HepG2 (cell line): ENCODE results near the gene CDH2. TPM values are rescaled to one million over a fixed set of nuclear protein-coding genes. Genes with fewer than 3 reads are reported as not detected.

Experiments
- ATF4 ChIP-seq, 2 experiments: fragments of 450-650 bp in 1 of 2; sonication (generic) in 1 of 2; formaldehyde crosslinking; IDR thresholded peaks; 2 replicates each; pipeline versions ENCODE4 v1.5.0 to v1.8.0; 2020 to 2022; ENCODE audit warnings: mild to moderate bottlenecking in 1 of 2, missing genetic modification reagents in 1 of 2
- BCL6 ChIP-seq: IDR thresholded peaks from 2 replicates; pipeline ENCODE4 v1.6.1; 2016; ENCODE audit warnings: missing genetic modification reagents, missing compliant biosample characterization
- FOXP1 ChIP-seq, 2 experiments: fragments of 450-650 bp in 1 of 2; IDR thresholded peaks; 2 replicates each; pipeline ENCODE4 v1.6.1; 2017 to 2018; ENCODE audit warnings: antibody characterized with exemption in 1 of 2
- NFIC ChIP-seq: IDR thresholded peaks from 2 replicates; pipeline ENCODE4 v1.6.1; 2012; ENCODE audit warnings: mild to moderate bottlenecking, low read length, inconsistent platforms
- RERE ChIP-seq: IDR thresholded peaks from 2 replicates; pipeline ENCODE4 v1.6.1; 2016; ENCODE audit warnings: low read depth, missing genetic modification reagents, missing compliant biosample characterization
- SOX6 ChIP-seq, 2 experiments: fragments of 450-650 bp in 1 of 2; sonication (generic) in 1 of 2; formaldehyde crosslinking in 1 of 2; IDR thresholded peaks; 2 replicates each; pipeline versions ENCODE4 v1.4.0 to v1.6.1; 2017 to 2020; ENCODE audit warnings: antibody characterized with exemption in 1 of 2, mild to moderate bottlenecking in 1 of 2, missing genetic modification reagents in 1 of 2
- TBX2 ChIP-seq: sonication (generic); formaldehyde crosslinking; IDR thresholded peaks from 2 replicates; pipeline ENCODE4 v1.5.0; 2020; ENCODE audit warnings: missing genetic modification reagents, mild to moderate bottlenecking, borderline replicate concordance
- TCF7 ChIP-seq: sonication (generic); IDR thresholded peaks from 2 replicates; pipeline ENCODE4 v1.6.1; 2016; ENCODE audit warnings: antibody characterized with exemption, low read depth
- ZBTB37 ChIP-seq: sonication (generic); formaldehyde crosslinking; IDR thresholded peaks from 2 replicates; pipeline ENCODE4 v1.4.0; 2020; ENCODE audit warnings: mild to moderate bottlenecking, missing genetic modification reagents
- ZFP36 ChIP-seq: fragments of 150-350 bp; IDR thresholded peaks from 2 replicates; pipeline ENCODE4 v1.6.1; 2018; ENCODE audit warnings: borderline replicate concordance, low read length, low read depth; ENCODE audit not compliant: partially characterized antibody
- ZNF572 ChIP-seq: sonication (generic); formaldehyde crosslinking; IDR thresholded peaks from 2 replicates; pipeline ENCODE4 v1.5.1; 2020; ENCODE audit warnings: mild to moderate bottlenecking, missing genetic modification reagents
- ZNF597 ChIP-seq: sonication (generic); formaldehyde crosslinking; IDR thresholded peaks from 2 replicates; pipeline ENCODE4 v1.5.0; 2020; ENCODE audit warnings: missing genetic modification reagents
- polyA plus RNA-seq, 8 experiments: library from polyadenylated mRNA; depleted of rRNA in 3 of 8; stranded (reverse) in 7 of 8; unstranded in 1 of 8; fragments of >200 nt; fragmentation: Illumina TruSeq in 4 of 8; extraction: Trizol in 4 of 8; gene quantifications; 2 replicates each; pipeline versions ENCODE4 v1.2.1 to v1.2.3, GENCODE V29; 2011 to 2016; ENCODE audit warnings: low read depth in 4 of 8, missing spikeins in 1 of 8, mixed read lengths in 1 of 8; ENCODE audit not compliant: insufficient read depth in 1 of 8
- total RNA-seq, 5 experiments: library from RNA; depleted of rRNA; stranded (reverse); fragments of >200 nt; fragmentation: Illumina TruSeq; extraction: Trizol; gene quantifications; 2 replicates each; pipeline ENCODE4 v1.2.3, GENCODE V29; 2016; ENCODE audit warnings: low read depth in 1 of 5

Gene CDH2
- total and polyA plus RNA-seq, 2 of the 13 experiments (the other 11 are each of a cell fraction or from before 2014, with no cell fraction given) = 18.6 to 36.1 TPM

- 0 out of 4 replicates have a peak, but pooled peaks of 1 of the 2 experiments have one; percentile 25 for TF ChIP-seq ATF4 (CRISPR knock-in tag; IDR thresholded peaks at IDR 0.05)
- TF ChIP-seq NFIC = peak; percentile 52; the same call in 1 of the 2 replicates
- no peak for TF ChIP-seq SOX6 (IDR thresholded peaks at IDR 0.05)
- TF ChIP-seq SOX6 (CRISPR knock-in tag; IDR thresholded peaks at IDR 0.05) = peak; percentile 65
- no peak for TF ChIP-seq FOXP1 (IDR thresholded peaks at IDR 0.05)
- 0 out of 2 replicates have a peak, but pooled peaks have one; percentile 8 for TF ChIP-seq FOXP1 (CRISPR knock-in tag; IDR thresholded peaks at IDR 0.05)
- TF ChIP-seq ZBTB37 (CRISPR knock-in tag) = no peak
- TF ChIP-seq TCF7 = no peak
- TF ChIP-seq TBX2 (CRISPR knock-in tag) = 0 out of 2 replicates have a peak, but pooled peaks have one; percentile 32
- no peak for TF ChIP-seq ZFP36
- TF ChIP-seq BCL6 (CRISPR knock-in tag) = 0 out of 2 replicates have a peak, but pooled peaks have one; percentile 5
- 0 out of 2 replicates have a peak, but pooled peaks have one; percentile 18 for TF ChIP-seq RERE
- no peak for TF ChIP-seq ZNF597 (CRISPR knock-in tag)
- TF ChIP-seq ZNF572 (CRISPR knock-in tag) = no peak
These were observed 208.8 kb downstream of the CDH2 start (continued) for GRCh38 chr18:27967913-27968824.
